GM10248 (cell line): Measurements from ENCODE around the gene PELI3.

Experiments used
- CTCF ChIA-PET: fragments of 300-600 bp; sonication (Branson Sonifier 250); formaldehyde crosslinking; extraction: SDS; loops from one replicate; lab custom pipeline; 2021; ENCODE audit warnings: antibody characterized with exemption; lab: Yijun Ruan, JAX
- POLR2A ChIA-PET: fragments of 350-650 bp; sonication (Branson Sonifier 250); formaldehyde crosslinking; extraction: SDS; loops from one replicate; lab custom pipeline; 2020; ENCODE audit warnings: antibody characterized with exemption; lab: Yijun Ruan, JAX
- DNase-seq: peaks from one replicate; pipeline ENCODE4 v3.0.0; 2012; ENCODE audit errors: extremely low spot score
- CTCF ChIP-seq: IDR thresholded peaks from 2 replicates; pipeline ENCODE4 v1.5.1; 2012; ENCODE audit warnings: mild to moderate bottlenecking, low read depth; ENCODE audit errors: extremely low read depth, missing control alignments, control extremely low read depth

Gene PELI3

GRCh38 chr11:66466225-66467033 is at the start of gene PELI3:
Gene PELI3 (plus strand): TSS chr11:66466905. CDS start chr11:66468129, 1,224 bp downstream.
- DNase-seq: peak; percentile 99
- ChIA-PET POLR2A (interaction anchor here (0.6 to 1.0 kb wide), 15 partner anchors 8 to 1636 kb away, joined by 3 to 14 read pairs (median 4); partner anchors contain the start of genes DPP3 and RBM4), CTCF (interaction anchor here (0.9 to 8.3 kb wide), 11 partner anchors 13 to 212 kb away, joined by 3 to 83 read pairs (median 5); partner anchors contain the start of genes DPP3, MRPL11 and RBM4B)
- no peak for TF ChIP-seq CTCF

GRCh38 chr11:66417000-66417399 is 49.7 kb upstream of the PELI3 start:
- no peak for DNase-seq
- CTCF ChIA-PET: interaction anchor here (1.3 to 3.7 kb wide), 10 partner anchors 9 to 262 kb away, joined by 3 to 20 read pairs (median 7); partner anchors contain the start of genes MRPL11 and RBM4B
- TF ChIP-seq CTCF: no peak
- POLR2A ChIA-PET: no interaction called here

DNA sequence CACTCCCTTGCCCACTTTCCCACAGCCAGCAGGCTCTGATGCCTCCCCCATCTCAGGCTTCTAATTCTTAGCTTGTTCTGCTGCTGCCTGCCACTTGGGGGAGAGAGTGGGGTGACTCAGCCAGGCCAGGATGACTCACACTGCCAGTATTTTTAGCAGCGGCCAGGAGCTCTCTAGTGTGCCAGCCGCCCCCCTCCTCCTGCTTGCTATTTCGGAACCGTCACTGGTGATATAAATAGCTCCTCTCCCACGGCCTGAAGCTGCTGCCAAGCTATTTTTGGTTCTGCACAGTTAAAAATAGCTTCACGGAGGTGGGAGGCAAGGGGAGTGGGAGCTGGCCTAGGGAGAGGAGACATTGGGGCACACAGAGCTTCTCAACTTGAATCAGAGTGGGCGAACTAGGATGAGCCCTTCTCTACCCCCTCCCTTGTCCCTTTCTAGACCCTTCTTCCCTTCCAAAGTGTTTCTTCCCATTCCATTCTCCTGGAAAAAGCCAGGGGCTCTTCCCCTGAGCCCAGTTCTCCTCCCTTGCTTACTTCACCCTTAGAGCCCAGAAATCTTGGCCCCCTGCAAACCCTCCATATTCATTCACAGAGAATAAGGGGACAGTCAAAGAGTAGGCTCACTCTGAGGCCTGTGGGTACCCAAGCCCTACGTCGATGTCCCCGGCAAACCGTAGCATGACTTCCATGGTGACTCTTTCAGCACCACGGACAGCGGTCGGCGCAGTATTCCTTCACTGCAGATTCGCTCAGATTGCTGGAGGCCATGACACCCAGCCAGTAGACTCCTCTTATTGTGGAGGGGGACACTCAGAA is 48.3 kb upstream of the PELI3 start:
- ChIA-PET POLR2A (no interaction called here), CTCF (interaction anchor here (0.8 to 3.7 kb wide), 14 partner anchors 9 to 274 kb away, joined by 3 to 20 read pairs (median 5); partner anchors contain the start of genes BBS1, MRPL11, PELI3 and RBM4B)
- peak; percentile 58 for DNase-seq
- peak; percentile 19 for TF ChIP-seq CTCF

GRCh38 chr11:66418986-66419308 is 47.8 kb upstream of the PELI3 start:
- CTCF ChIA-PET: interaction anchor here (0.8 to 3.5 kb wide), 9 partner anchors 10 to 273 kb away, joined by 3 to 16 read pairs (median 4); partner anchors contain the start of genes BBS1 and PELI3
- no peak for TF ChIP-seq CTCF
- DNase-seq: no peak
- POLR2A ChIA-PET: no interaction called here

DNA sequence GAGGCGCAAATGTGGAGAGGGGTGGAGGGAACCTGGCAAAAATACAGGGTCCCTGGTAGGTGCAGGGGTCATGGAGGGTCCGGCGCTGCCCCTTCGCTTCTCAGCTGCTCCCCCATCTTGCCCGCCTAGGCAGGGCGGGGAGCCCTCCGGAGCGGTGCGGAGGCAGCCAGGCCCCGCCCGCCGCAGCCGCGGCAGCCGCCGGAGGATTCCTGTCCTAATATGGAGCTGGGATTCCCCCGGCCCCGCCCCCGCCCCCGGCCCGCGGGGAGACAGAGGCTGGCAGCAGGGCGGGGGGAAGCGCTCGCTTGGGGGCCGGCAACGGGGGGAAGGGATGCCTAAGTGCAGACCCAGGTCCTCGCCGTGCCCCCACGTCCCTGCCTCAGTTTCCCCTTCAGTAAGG is 46.9 kb upstream of the PELI3 start:
- DNase-seq: no peak
- TF ChIP-seq CTCF: no peak
- POLR2A ChIA-PET: no interaction called here
- CTCF ChIA-PET: interaction anchor here (1.0 to 3.3 kb wide), 7 partner anchors 8 to 259 kb away, joined by 3 to 16 read pairs (median 4); partner anchors contain the start of gene MRPL11
